ENCODE measurements around the gene GRIA1. TPM values are rescaled to one million over a fixed set of nuclear protein-coding genes. Genes with fewer than 3 reads are reported as not detected.

Gene GRIA1
- polyA plus RNA-seq, 1 experiment, result 6.7 TPM

DNA sequence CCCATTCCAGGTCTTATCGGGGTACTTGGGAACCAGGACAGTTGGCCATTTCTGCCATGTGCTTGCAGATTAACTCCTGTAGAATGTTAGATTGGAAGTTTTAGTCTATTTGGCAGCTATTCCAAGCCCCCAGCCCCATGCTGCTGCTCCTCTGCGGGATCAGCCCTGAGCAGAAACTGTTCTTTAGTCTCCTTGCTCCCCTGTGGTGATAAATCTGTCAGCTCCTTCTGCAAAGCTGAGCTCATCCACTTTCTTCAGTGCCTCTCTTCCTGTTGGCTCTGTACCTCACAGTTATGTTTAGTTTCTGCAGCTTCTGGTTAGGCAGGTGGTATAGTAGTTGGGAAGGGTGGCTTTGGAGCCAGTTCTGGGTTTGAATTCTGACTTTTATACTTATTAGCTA lies 170.4 kb downstream of the GRIA1 start:
- TF ChIP-seq, protein P1, sequence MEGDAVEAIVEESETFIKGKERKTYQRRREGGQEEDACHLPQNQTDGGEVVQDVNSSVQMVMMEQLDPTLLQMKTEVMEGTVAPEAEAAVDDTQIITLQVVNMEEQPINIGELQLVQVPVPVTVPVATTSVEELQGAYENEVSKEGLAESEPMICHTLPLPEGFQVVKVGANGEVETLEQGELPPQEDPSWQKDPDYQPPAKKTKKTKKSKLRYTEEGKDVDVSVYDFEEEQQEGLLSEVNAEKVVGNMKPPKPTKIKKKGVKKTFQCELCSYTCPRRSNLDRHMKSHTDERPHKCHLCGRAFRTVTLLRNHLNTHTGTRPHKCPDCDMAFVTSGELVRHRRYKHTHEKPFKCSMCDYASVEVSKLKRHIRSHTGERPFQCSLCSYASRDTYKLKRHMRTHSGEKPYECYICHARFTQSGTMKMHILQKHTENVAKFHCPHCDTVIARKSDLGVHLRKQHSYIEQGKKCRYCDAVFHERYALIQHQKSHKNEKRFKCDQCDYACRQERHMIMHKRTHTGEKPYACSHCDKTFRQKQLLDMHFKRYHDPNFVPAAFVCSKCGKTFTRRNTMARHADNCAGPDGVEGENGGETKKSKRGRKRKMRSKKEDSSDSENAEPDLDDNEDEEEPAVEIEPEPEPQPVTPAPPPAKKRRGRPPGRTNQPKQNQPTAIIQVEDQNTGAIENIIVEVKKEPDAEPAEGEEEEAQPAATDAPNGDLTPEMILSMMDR (IDR thresholded peaks at IDR 0.05; ENCODE audit: insufficient read depth, low read depth, low read length), result no peak
- ChIA-PET CTCF (no interaction called here), POLR2A (no interaction called here)
- H3K27me3 ChIP-seq (ENCODE audit: control insufficient read depth, insufficient read depth, low read length), result no peaks in the 10 kb centered on the region
- H3K4me3 ChIP-seq (ENCODE audit: low read depth, low read length), result no peak overlapping the region
- no peaks in the 10 kb centered on the region for H3K36me3 ChIP-seq (ENCODE audit: control insufficient read depth, insufficient read depth, low read length)
- DNase-seq (ENCODE audit: low read depth), result no peak

DNA sequence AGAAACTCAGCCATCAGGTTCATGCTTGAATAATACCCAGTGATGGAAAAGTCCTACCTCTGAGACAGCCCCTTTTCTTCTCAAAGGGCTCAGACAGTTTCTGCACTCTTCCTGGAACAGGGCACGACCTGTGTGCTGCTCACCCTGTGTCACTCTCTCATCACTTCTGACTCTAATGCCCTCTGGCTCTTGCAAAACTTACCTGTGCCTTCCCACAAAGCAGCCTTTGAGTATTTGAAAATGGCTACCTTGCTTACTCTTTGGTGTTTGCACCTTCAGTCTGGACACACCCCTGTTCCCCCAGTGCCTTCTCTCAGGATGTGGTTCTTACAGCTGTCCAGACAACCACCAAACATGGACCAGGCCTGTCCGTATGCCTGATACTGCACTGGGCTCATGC lies 171.4 kb downstream of the GRIA1 start:
- no peak for DNase-seq (ENCODE audit: low read depth)

DNA sequence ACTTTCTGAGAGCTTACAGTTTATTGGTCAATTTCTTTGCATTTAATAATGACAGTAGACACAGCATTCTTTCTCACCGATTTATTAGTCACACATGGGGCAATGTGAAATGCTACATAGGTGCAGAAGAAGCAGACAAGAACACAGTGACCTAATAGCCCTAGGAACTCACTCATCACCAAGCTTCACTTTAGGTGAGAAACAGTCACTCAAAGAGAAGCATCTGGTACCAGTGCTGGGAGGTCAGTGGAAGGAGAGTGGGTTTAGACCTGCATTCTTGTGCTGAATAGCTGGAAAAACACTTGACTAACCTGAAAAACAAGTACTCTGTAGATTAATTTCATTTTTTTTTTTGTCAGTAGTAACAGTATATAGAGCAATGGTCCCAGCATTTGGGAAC lies 179.6 kb downstream of the GRIA1 start:
- no peak overlapping the region for H3K4me3 ChIP-seq (ENCODE audit: low read depth, low read length)
- no peaks in the 10 kb centered on the region for H3K27me3 ChIP-seq (ENCODE audit: control insufficient read depth, insufficient read depth, low read length)
- no peak for DNase-seq (ENCODE audit: low read depth)
- TF ChIP-seq, protein P1 (IDR thresholded peaks at IDR 0.05; ENCODE audit: insufficient read depth, low read depth, low read length), result no peak
- ChIA-PET CTCF (interaction anchor here (0.7 to 1.9 kb wide), 4 partner anchors 10 to 136 kb away, joined by 3 to 5 read pairs (median 4); no protein-coding TSS in a partner anchor), POLR2A (no interaction called here)
- peaks cover 2% of the 10 kb centered on the region for H3K36me3 ChIP-seq (ENCODE audit: control insufficient read depth, insufficient read depth, low read length)

More for the DNA sequence above, 171.4 kb downstream of the GRIA1 start:
- TF ChIP-seq, protein P1 (IDR thresholded peaks at IDR 0.05; ENCODE audit: insufficient read depth, low read depth, low read length), result no peak
- POLR2A ChIA-PET, result no interaction called here
- H3K4me3 ChIP-seq (ENCODE audit: low read depth, low read length), result no peak overlapping the region
- H3K27me3 ChIP-seq (ENCODE audit: control insufficient read depth, insufficient read depth, low read length), result no peaks in the 10 kb centered on the region
- H3K36me3 ChIP-seq (ENCODE audit: control insufficient read depth, insufficient read depth, low read length), result no peaks in the 10 kb centered on the region
- CTCF ChIA-PET, result no interaction called here

DNA sequence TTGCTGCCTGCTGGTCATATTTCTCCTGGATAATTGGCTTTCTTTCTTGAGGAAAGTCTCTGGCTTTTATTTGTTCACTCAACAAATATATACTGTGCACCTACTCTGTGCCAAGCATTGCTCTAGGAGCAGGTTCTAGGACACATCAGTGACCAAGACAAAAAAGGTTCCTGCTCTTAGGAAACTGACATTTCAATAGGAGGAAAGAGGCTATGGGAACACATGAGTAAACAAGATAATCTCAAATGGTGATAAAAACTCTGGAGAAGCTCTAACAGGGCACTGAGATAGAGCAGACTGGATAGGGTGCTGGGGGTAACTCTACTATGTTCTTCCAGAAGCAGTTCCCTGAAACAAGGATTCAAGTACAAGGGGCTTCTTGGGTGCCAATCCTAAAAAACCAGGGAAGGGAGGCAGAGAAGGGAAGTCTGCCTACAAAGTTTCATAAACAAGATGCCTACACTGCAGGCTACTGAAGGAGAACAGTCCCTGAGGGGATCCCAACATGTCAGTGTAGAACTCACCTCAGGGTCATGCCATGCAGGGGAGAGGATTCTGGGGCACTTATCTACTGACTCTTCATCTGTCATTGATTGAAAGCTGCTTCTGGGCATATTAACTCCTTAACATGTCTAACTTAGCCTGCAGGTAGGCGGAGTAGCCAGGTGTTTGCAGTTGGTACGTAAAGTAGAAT lies 181.3 kb downstream of the GRIA1 start:
- CTCF ChIA-PET, result interaction anchor here (1.4 kb wide), 1 partner anchor 14 kb away, joined by 3 read pairs; no protein-coding TSS in a partner anchor
- no peak for DNase-seq (ENCODE audit: low read depth)
- POLR2A ChIA-PET, result interaction anchor here (0.6 kb wide), 1 partner anchor 13 kb away, joined by 7 read pairs; no protein-coding TSS in a partner anchor
- H3K27me3 ChIP-seq (ENCODE audit: control insufficient read depth, insufficient read depth, low read length), result no peaks in the 10 kb centered on the region
- TF ChIP-seq, protein P1 (IDR thresholded peaks at IDR 0.05; ENCODE audit: insufficient read depth, low read depth, low read length), result no peak
- H3K36me3 ChIP-seq (ENCODE audit: control insufficient read depth, insufficient read depth, low read length), result peaks cover 2% of the 10 kb centered on the region
- no peak overlapping the region for H3K4me3 ChIP-seq (ENCODE audit: low read depth, low read length)

DNA sequence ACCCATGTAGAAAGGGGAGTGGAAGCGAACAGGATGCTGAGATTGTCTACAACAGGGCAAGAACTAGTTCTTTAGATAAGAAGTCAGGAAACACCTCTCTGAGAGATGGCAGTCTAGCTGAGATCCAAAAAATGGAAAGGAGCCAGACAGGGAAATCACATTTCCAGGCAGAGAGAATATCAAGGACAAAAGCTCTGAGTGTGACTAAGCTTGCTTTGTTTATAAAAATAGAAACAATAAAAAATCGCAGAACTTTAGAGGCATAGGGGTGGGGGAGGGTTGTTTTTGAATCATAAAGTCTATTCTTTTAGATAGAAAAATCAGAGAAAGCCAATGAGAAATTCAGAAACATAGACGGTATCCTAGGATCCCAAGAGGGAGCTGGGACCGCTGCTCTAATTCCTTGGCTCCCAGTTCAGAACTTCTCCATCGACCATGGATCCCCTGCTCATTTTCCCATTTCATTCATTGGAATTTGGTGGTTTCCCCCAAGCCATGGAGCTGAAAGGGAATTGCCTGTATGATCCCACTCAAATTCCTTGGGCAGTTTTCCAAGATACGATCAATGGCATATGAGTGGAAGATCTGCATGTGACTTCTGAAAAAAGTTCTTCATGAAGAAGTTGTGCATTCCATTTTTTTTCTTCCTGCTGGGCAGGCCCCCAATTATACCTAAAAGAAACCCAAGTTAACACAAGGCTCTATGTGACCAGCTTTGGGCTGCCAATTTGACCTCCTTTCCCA lies 182.0 kb downstream of the GRIA1 start:
- ChIA-PET POLR2A (interaction anchor here (0.6 kb wide), 1 partner anchor 14 kb away, joined by 7 read pairs; no protein-coding TSS in a partner anchor), CTCF (interaction anchor here (1.4 kb wide), 2 partner anchors 15 to 293 kb away, joined by 3 read pairs; no protein-coding TSS in a partner anchor)
- Histone ChIP-seq H3K36me3 (ENCODE audit: control insufficient read depth, insufficient read depth, low read length) (peaks cover 2% of the 10 kb centered on the region), H3K4me3 (ENCODE audit: low read depth, low read length) (no peak overlapping the region), H3K27me3 (ENCODE audit: control insufficient read depth, insufficient read depth, low read length) (no peaks in the 10 kb centered on the region)
- DNase-seq (ENCODE audit: low read depth), result no peak
- TF ChIP-seq, protein P1 (IDR thresholded peaks at IDR 0.05; ENCODE audit: insufficient read depth, low read depth, low read length), result no peak

Measured in BJ (cell line).